OCI-LY3 (cell line): Measurements from ENCODE around the gene GALNS.

Experiments
- H2AFZ ChIP-seq: fragments of 200-600, 300-600 bp; shearing (Covaris generic); 2 replicates; pipeline ENCODE4 v1.6.0; 2014; ENCODE audit warnings: antibody characterized with exemption, low read depth, low read length
- H3K27ac ChIP-seq: fragments of 200-600, 300-600 bp; sonication (generic); 2 replicates; pipeline ENCODE4 v1.5.1; 2014; ENCODE audit warnings: mild to moderate bottlenecking, low read length, moderate library complexity, mixed read lengths
- H3K27me3 ChIP-seq: fragments of 200-600, 300-600 bp; sonication (generic); 2 replicates; pipeline ENCODE4 v1.6.1; 2014; ENCODE audit warnings: low read depth, low read length, mixed read lengths
- H3K36me3 ChIP-seq: fragments of 200-600, 300-600 bp; sonication (generic); replicated peaks from 2 replicates; pipeline ENCODE3; 2014; ENCODE audit warnings: low read depth, low read length, mixed read lengths
- H3K4me1 ChIP-seq: fragments of 300-600, 200-600 bp; sonication (generic); 2 replicates; pipeline ENCODE4 v1.6.1; 2014; ENCODE audit warnings: low read length, mixed read lengths
- H3K4me2 ChIP-seq: fragments of 200-600, 300-600 bp; sonication (generic); 2 replicates; pipeline ENCODE4 v1.6.1; 2014; ENCODE audit warnings: low read length, mixed read lengths
- H3K4me3 ChIP-seq: fragments of 300-600, 200-600 bp; sonication (generic); 2 replicates; pipeline ENCODE4 v1.5.1; 2014; ENCODE audit warnings: antibody characterized with exemption, mild to moderate bottlenecking, low read length, moderate library complexity
- H3K79me2 ChIP-seq: fragments of 300-600, 200-600 bp; shearing (Covaris generic); 2 replicates; pipeline ENCODE4 v1.6.1; 2014; ENCODE audit warnings: mild to moderate bottlenecking, low read length, mixed read lengths
- H3K9ac ChIP-seq: fragments of 300-600, 200-600 bp; shearing (Covaris generic); 2 replicates; pipeline ENCODE4 v1.6.0; 2014; ENCODE audit warnings: mild to moderate bottlenecking, low read length, moderate library complexity
- H3K9me3 ChIP-seq: fragments of 200-600, 300-600 bp; shearing (Covaris generic); 2 replicates; pipeline ENCODE4 v1.6.1; 2014; ENCODE audit warnings: low read length, mixed read lengths; ENCODE audit not compliant: insufficient read depth
- H4K20me1 ChIP-seq: fragments of 200-600, 300-600 bp; sonication (generic); 2 replicates; pipeline ENCODE4 v1.6.1; 2016; ENCODE audit warnings: low read length, mixed read lengths; ENCODE audit not compliant: insufficient read depth
- EZH2phosphoT487 ChIP-seq: fragments of 200-600 bp; shearing (Covaris generic); IDR thresholded peaks from 2 replicates; pipeline ENCODE4 v1.6.1; 2018; ENCODE audit warnings: antibody characterized with exemption, mixed run types, low read depth
- TF ChIP-seq, protein P1 (sequence below): fragments of 200-600, 300-600 bp; sonication (generic); IDR thresholded peaks from 2 replicates; pipeline ENCODE4 v1.5.1; 2014; ENCODE audit warnings: antibody characterized with exemption, low read length, low read depth

Gene GALNS

DNA sequence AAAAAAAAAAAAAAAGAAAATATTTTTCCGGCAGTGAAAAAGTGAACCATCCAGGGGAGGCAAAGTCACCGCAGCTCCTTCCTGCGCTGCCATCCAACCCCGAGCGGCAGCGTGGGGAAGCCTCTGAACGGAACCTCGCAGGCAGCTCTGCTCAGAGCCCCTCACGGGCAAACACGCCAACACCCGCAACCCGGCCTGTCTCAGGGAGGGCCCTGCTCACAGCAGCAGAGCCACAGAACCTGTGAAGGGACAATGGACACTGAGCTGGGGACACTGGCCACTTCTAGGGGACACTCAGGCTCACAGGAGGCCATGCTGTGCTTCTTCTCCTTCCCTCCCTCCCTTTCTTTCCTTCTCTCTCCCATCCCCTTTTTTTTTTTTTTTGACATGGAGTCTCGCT, 23.7 kb downstream of the GALNS start:
- Histone ChIP-seq H3K27me3 (no peaks in the 10 kb centered on the region), H3K27ac (no peak overlapping the region), H3K4me3 (no peak overlapping the region), H3K4me1 (peaks cover 5% of the 10 kb centered on the region; the same call in 1 of the 2 replicates), H3K9ac (no peak overlapping the region), H3K79me2 (no peaks in the 10 kb centered on the region), H4K20me1 (no peaks in the 10 kb centered on the region; the same call in 1 of the 2 replicates), H3K4me2 (no peak overlapping the region), H2AFZ (no peak overlapping the region), H3K36me3 (no peaks in the 10 kb centered on the region), H3K9me3 (no peaks in the 10 kb centered on the region)
- TF ChIP-seq, protein P1, sequence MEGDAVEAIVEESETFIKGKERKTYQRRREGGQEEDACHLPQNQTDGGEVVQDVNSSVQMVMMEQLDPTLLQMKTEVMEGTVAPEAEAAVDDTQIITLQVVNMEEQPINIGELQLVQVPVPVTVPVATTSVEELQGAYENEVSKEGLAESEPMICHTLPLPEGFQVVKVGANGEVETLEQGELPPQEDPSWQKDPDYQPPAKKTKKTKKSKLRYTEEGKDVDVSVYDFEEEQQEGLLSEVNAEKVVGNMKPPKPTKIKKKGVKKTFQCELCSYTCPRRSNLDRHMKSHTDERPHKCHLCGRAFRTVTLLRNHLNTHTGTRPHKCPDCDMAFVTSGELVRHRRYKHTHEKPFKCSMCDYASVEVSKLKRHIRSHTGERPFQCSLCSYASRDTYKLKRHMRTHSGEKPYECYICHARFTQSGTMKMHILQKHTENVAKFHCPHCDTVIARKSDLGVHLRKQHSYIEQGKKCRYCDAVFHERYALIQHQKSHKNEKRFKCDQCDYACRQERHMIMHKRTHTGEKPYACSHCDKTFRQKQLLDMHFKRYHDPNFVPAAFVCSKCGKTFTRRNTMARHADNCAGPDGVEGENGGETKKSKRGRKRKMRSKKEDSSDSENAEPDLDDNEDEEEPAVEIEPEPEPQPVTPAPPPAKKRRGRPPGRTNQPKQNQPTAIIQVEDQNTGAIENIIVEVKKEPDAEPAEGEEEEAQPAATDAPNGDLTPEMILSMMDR = no peak
- TF ChIP-seq EZH2phosphoT487 = no peak

DNA sequence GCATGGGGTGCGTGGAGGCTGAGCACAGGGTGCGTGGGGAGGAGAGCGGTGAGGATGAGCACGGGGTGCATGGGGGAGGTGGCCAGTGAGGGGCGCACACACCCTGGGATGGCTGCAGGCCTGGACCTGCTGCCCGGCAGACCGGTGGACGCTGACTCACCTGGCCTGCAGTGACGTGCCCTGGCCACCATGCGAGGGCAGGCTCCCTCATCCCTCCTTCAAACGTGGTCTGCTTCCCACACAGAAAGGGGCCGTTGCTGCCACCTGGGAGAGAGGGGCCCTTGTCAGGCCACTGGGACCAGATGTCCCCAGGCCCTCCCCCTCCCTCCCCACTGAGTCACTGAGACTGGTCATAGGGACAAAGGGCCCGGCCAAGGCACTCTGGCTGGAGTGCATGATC, 24.9 kb downstream of the GALNS start:
- no peak overlapping the region for H3K9ac ChIP-seq
- H3K27ac ChIP-seq = no peak overlapping the region
- H3K4me1 ChIP-seq = peaks cover 5% of the 10 kb centered on the region; the same call in 1 of the 2 replicates
- no peaks in the 10 kb centered on the region for H3K36me3 ChIP-seq
- H3K27me3 ChIP-seq = no peaks in the 10 kb centered on the region
- no peaks in the 10 kb centered on the region for H3K9me3 ChIP-seq
- H3K4me2 ChIP-seq = no peak overlapping the region
- no peak overlapping the region for H3K4me3 ChIP-seq
- H4K20me1 ChIP-seq = no peaks in the 10 kb centered on the region; the same call in 1 of the 2 replicates
- H3K79me2 ChIP-seq = no peaks in the 10 kb centered on the region
- TF ChIP-seq, protein P1 = no peak
- no peak for TF ChIP-seq EZH2phosphoT487
- no peak overlapping the region for H2AFZ ChIP-seq

DNA sequence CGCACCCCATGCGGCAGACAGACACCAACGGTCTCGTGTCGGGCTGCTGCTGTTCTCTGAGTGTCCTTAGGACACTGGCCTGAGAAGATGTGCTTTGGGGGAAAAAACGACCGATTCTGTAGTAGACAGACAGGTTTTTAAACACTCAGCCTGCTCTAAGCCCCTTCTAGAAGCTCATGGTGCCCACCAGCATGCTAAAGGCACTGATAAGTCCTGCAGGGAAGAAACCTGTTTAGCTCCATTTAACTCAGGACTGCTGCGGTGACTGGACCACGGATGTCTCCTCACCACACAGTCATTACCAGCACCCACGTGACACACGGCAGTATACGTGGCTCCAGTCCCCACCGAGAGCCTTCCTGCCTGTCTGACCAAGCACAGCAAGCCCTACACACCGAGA, 26.0 kb downstream of the GALNS start:
- H2AFZ ChIP-seq = no peak overlapping the region
- H3K27me3 ChIP-seq = no peaks in the 10 kb centered on the region
- peaks cover 5% of the 10 kb centered on the region; the same call in 1 of the 2 replicates for H3K4me1 ChIP-seq
- no peaks in the 10 kb centered on the region; the same call in 1 of the 2 replicates for H4K20me1 ChIP-seq
- no peaks in the 10 kb centered on the region for H3K9me3 ChIP-seq
- H3K36me3 ChIP-seq = no peaks in the 10 kb centered on the region
- H3K27ac ChIP-seq = no peak overlapping the region
- H3K4me3 ChIP-seq = no peak overlapping the region
- no peak for TF ChIP-seq EZH2phosphoT487
- TF ChIP-seq, protein P1 = no peak
- H3K79me2 ChIP-seq = no peaks in the 10 kb centered on the region
- H3K9ac ChIP-seq = no peak overlapping the region
- H3K4me2 ChIP-seq = no peak overlapping the region

DNA sequence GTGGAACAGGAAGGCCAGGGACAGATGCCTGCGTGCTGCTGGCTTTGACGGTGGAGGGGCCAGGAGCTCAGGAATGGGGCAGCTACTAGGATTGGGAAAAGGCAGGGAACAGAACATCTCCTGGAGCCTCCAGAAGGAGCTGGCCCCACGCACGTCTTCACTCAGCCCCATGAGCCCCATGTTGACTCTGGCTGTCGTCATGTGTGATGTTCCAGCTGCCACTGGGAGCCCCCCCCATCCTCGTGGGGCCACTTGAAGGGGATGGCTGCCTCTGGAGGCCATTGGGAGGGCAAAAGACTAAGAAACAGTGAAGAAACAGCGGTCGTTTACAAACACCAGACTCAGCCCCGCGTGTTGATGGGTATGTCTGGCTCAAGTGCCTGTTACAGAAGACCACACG, 26.5 kb downstream of the GALNS start:
- Histone ChIP-seq H3K36me3 (no peaks in the 10 kb centered on the region), H3K4me1 (peaks cover 5% of the 10 kb centered on the region; the same call in 1 of the 2 replicates), H3K4me2 (no peak overlapping the region), H3K27me3 (no peaks in the 10 kb centered on the region), H4K20me1 (no peaks in the 10 kb centered on the region; the same call in 1 of the 2 replicates), H2AFZ (no peak overlapping the region), H3K9me3 (no peaks in the 10 kb centered on the region), H3K4me3 (no peak overlapping the region), H3K79me2 (no peaks in the 10 kb centered on the region), H3K27ac (no peak overlapping the region), H3K9ac (no peak overlapping the region)
- TF ChIP-seq, protein P1 = no peak
- no peak for TF ChIP-seq EZH2phosphoT487
